HepG2 (cell line): ENCODE measurements around the gene TADA1.

ENCODE experiments used
- CHD4 ChIP-seq: fragments of 200-600 bp; sonication (generic); IDR thresholded peaks from 2 replicates; pipeline ENCODE4 v1.7.0; 2017; ENCODE audit warnings: mild to moderate bottlenecking, low read length, borderline replicate concordance
- KAT7 ChIP-seq: IDR thresholded peaks from 2 replicates; pipeline ENCODE4 v1.6.1; 2018; ENCODE audit warnings: borderline replicate concordance, missing compliant biosample characterization
- ZNF335 ChIP-seq: sonication (generic); formaldehyde crosslinking; IDR thresholded peaks from 2 replicates; pipeline ENCODE4 v1.4.0; 2020; ENCODE audit warnings: missing genetic modification reagents

GRCh38 chr1:166819974-166820373, 56.1 kb downstream of the TADA1 start:
- TF ChIP-seq KAT7 (no peak), ZNF335 (no peak), CHD4 (no peak)
